Neural progenitor cell (in vitro differentiated cells): Measurements from ENCODE around the gene TAPT1. TPM values are rescaled to one million over a fixed set of nuclear protein-coding genes. Genes with fewer than 3 reads are reported as not detected.
A peak's percentile ranks its signal among the peaks of the same experiment; 100 is the strongest.
"Not testable (repeated sequence)": the region's sequence is repeated elsewhere in the genome, so short reads cannot be mapped to it uniquely, and the experiment has no call there.

Experiments
- DNase-seq: peaks from one replicate; pipeline ENCODE4 v3.0.0-alpha.2; 2016; ENCODE audit warnings: low spot score
- H2AFZ ChIP-seq: fragments of 200-600 bp; sonication (generic); replicated peaks from 2 replicates; pipeline ENCODE4 v1.6.1; 2016; ENCODE audit warnings: antibody characterized with exemption
- H3F3A ChIP-seq: fragments of 200-600 bp; sonication (generic); 2 replicates; pipeline ENCODE4 v1.6.1; 2016; ENCODE audit warnings: antibody characterized with exemption, low read depth
- H3K27ac ChIP-seq: fragments of 200-600 bp; sonication (generic); 2 replicates; pipeline ENCODE4 v1.5.1; 2016; ENCODE audit warnings: mild to moderate bottlenecking
- H3K27me3 ChIP-seq: fragments of 200-600 bp; sonication (generic); 2 replicates; pipeline ENCODE4 v1.6.1; 2016; ENCODE audit warnings: mild to moderate bottlenecking, moderate library complexity
- H3K36me3 ChIP-seq: fragments of 200-600 bp; sonication (generic); 2 replicates; pipeline ENCODE4 v1.5.1; 2016
- H3K4me1 ChIP-seq: fragments of 200-600 bp; sonication (generic); 2 replicates; pipeline ENCODE4 v1.6.1; 2016; ENCODE audit warnings: mixed run types
- H3K4me2 ChIP-seq: fragments of 200-600 bp; sonication (generic); 2 replicates; pipeline ENCODE4 v1.6.1; 2016
- H3K4me3 ChIP-seq: fragments of 200-600 bp; sonication (generic); 2 replicates; pipeline ENCODE4 v1.5.1; 2016
- H3K79me2 ChIP-seq: fragments of 200-600 bp; sonication (generic); 2 replicates; pipeline ENCODE4 v1.6.1; 2016; ENCODE audit warnings: low read depth
- H3K9ac ChIP-seq: fragments of 200-600 bp; sonication (generic); 2 replicates; pipeline ENCODE4 v1.6.1; 2016
- H3K9me3 ChIP-seq: fragments of 200-600 bp; sonication (generic); 2 replicates; pipeline ENCODE4 v1.5.1; 2016; ENCODE audit warnings: low read depth
- H4K20me1 ChIP-seq: fragments of 200-600 bp; sonication (generic); 2 replicates; pipeline ENCODE4 v1.6.1; 2016; ENCODE audit warnings: low read depth
- H3K27ac Mint-ChIP-seq: 3 replicates; pipeline ENCODE4 v1.8.0; 2021; ENCODE audit warnings: mixed read lengths
- H3K27me3 Mint-ChIP-seq: 2 replicates; pipeline ENCODE4 v1.8.0; 2022; ENCODE audit warnings: low read depth, mild to moderate bottlenecking, inconsistent platforms, moderate library complexity, mixed read lengths; ENCODE audit not compliant: insufficient read depth
- H3K36me3 Mint-ChIP-seq: 3 replicates; pipeline ENCODE4 v1.8.0; 2021; ENCODE audit warnings: mixed read lengths
- H3K4me1 Mint-ChIP-seq: 3 replicates; pipeline ENCODE4 v1.8.0; 2021; ENCODE audit warnings: mixed read lengths
- H3K4me3 Mint-ChIP-seq: 3 replicates; pipeline ENCODE4 v1.8.0; 2021; ENCODE audit warnings: mild to moderate bottlenecking, moderate library complexity, mixed read lengths
- H3K9me3 Mint-ChIP-seq: 3 replicates; pipeline ENCODE4 v1.8.0; 2020; ENCODE audit warnings: mixed read lengths
- EZH2 ChIP-seq: fragments of 200-600 bp; sonication (generic); IDR thresholded peaks from 2 replicates; pipeline ENCODE4 v1.6.1; 2017; ENCODE audit warnings: antibody characterized with exemption, mild to moderate bottlenecking, moderate library complexity
- EZH2phosphoT487 ChIP-seq: fragments of 200-600 bp; sonication (generic); IDR thresholded peaks from 2 replicates; pipeline ENCODE4 v1.6.1; 2017; ENCODE audit warnings: antibody characterized with exemption
- total RNA-seq: library from RNA; depleted of rRNA; stranded (reverse); fragments of >200 nt; gene quantifications from 2 replicates; pipeline ENCODE4 v1.2.3, GENCODE V29; 2015; ENCODE audit warnings: low replicate concordance
- TF ChIP-seq, protein P1 (sequence below): fragments of 200-600 bp; sonication (generic); IDR thresholded peaks from 2 replicates; pipeline ENCODE4 v1.5.1; 2017; ENCODE audit warnings: antibody characterized with exemption, mild to moderate bottlenecking

TAPT1 gene
- total RNA-seq, 1 donor from 2014 or later: 18.9 TPM

- no peaks in the 10 kb centered on the region for H3K27me3 ChIP-seq
- no peaks in the 10 kb centered on the region for H3K9me3 Mint-ChIP-seq
- H3K27ac Mint-ChIP-seq: no peak overlapping the region
- TF ChIP-seq, protein P1, sequence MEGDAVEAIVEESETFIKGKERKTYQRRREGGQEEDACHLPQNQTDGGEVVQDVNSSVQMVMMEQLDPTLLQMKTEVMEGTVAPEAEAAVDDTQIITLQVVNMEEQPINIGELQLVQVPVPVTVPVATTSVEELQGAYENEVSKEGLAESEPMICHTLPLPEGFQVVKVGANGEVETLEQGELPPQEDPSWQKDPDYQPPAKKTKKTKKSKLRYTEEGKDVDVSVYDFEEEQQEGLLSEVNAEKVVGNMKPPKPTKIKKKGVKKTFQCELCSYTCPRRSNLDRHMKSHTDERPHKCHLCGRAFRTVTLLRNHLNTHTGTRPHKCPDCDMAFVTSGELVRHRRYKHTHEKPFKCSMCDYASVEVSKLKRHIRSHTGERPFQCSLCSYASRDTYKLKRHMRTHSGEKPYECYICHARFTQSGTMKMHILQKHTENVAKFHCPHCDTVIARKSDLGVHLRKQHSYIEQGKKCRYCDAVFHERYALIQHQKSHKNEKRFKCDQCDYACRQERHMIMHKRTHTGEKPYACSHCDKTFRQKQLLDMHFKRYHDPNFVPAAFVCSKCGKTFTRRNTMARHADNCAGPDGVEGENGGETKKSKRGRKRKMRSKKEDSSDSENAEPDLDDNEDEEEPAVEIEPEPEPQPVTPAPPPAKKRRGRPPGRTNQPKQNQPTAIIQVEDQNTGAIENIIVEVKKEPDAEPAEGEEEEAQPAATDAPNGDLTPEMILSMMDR: peak; percentile 58
- no peak for TF ChIP-seq EZH2phosphoT487
- no peaks in the 10 kb centered on the region for H3K79me2 ChIP-seq
- no peaks in the 10 kb centered on the region for H3K36me3 ChIP-seq
- no peaks in the 10 kb centered on the region for H3K36me3 Mint-ChIP-seq
- H4K20me1 ChIP-seq: no peaks in the 10 kb centered on the region
- H2AFZ ChIP-seq: no peak overlapping the region
- no peak overlapping the region for H3K27ac ChIP-seq
- H3K4me3 ChIP-seq: no peak overlapping the region
- H3K4me2 ChIP-seq: peak overlapping the region; percentile 45
- H3K9me3 ChIP-seq: no peaks in the 10 kb centered on the region
- H3K4me1 ChIP-seq: peaks cover 12% of the 10 kb centered on the region
- H3K4me1 Mint-ChIP-seq: peaks cover 12% of the 10 kb centered on the region
- H3K9ac ChIP-seq: no peak overlapping the region
- DNase-seq: peak; percentile 76
- peaks cover 8% of the 10 kb centered on the region for H3F3A ChIP-seq
- H3K27me3 Mint-ChIP-seq: no peaks in the 10 kb centered on the region
- H3K4me3 Mint-ChIP-seq: no peak overlapping the region
Observed at GRCh38 chr4:16196482-16197393, 29.5 kb downstream of the TAPT1 start.

DNA sequence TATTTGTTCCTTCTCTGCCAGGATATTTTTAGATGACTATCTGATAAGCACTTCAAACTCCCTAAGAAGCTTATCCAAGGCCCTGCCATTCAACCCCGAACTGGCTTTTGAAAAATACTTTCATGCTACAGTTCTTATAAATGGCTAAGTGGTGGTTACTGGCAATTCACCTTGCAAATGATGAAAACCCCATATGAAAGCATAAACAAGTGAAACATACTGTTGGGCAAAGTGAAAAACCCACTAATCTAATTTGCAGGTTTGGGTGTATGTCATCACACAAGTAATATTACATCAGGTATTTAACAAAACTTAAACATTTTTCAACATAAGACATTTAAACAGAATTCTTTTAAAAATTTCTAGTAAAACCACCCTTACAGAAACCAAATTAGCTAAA, 31.1 kb downstream of the TAPT1 start:
- TF ChIP-seq EZH2 (no peak), EZH2phosphoT487 (no peak)
- TF ChIP-seq, protein P1: no peak
- H3K4me1 Mint-ChIP-seq: peaks cover 12% of the 10 kb centered on the region
- H3K4me2 ChIP-seq: no peak overlapping the region
- peaks cover 3% of the 10 kb centered on the region for H3K36me3 Mint-ChIP-seq
- no peaks in the 10 kb centered on the region for H3K9me3 Mint-ChIP-seq
- H3K36me3 ChIP-seq: no peaks in the 10 kb centered on the region
- peaks cover 2% of the 10 kb centered on the region for H3K27me3 Mint-ChIP-seq
- H3K9ac ChIP-seq: no peak overlapping the region
- H3K9me3 ChIP-seq: no peaks in the 10 kb centered on the region
- no peak overlapping the region for H3K4me3 ChIP-seq
- H3K27ac Mint-ChIP-seq: no peak overlapping the region
- peaks cover 8% of the 10 kb centered on the region for H3F3A ChIP-seq
- no peak overlapping the region for H3K4me3 Mint-ChIP-seq
- H3K79me2 ChIP-seq: no peaks in the 10 kb centered on the region
- no peaks in the 10 kb centered on the region for H4K20me1 ChIP-seq
- DNase-seq: no peak
- no peak overlapping the region for H2AFZ ChIP-seq
- peaks cover 12% of the 10 kb centered on the region for H3K4me1 ChIP-seq
- H3K27me3 ChIP-seq: no peaks in the 10 kb centered on the region
- H3K27ac ChIP-seq: no peak overlapping the region

DNA sequence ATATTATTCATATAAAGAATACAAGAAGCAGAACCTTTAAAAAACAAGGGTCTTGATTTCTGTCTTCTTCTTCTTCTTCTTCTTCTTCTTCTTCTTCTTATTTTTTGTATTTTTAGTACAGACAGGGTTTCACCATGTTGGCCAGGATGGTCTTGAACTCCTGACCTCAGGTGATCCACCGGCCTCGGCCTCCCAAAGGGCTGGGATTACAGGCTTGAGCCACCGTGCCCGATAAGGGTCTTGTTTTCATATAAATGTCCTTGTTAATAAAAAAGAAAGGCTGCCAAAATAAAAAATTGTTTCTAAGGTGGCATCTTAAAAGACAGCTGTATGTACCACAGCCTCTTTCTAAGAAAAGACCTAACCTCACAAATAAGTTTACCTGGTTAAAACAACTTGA, 31.5 kb downstream of the TAPT1 start:
- H3K9me3 Mint-ChIP-seq, H3K36me3 ChIP-seq, DNase-seq, H3K36me3 Mint-ChIP-seq, H3K9ac ChIP-seq, H3K27me3 Mint-ChIP-seq, H2AFZ ChIP-seq, H3K79me2 ChIP-seq, H3K4me2 ChIP-seq, H3K4me3 ChIP-seq, H3K27ac ChIP-seq, H3F3A ChIP-seq, H3K27me3 ChIP-seq, H3K27ac Mint-ChIP-seq, H4K20me1 ChIP-seq, H3K4me3 Mint-ChIP-seq, H3K9me3 ChIP-seq: not testable (repeated sequence)
- H3K4me1 Mint-ChIP-seq: peaks cover 12% of the 10 kb centered on the region
- peaks cover 12% of the 10 kb centered on the region for H3K4me1 ChIP-seq

DNA sequence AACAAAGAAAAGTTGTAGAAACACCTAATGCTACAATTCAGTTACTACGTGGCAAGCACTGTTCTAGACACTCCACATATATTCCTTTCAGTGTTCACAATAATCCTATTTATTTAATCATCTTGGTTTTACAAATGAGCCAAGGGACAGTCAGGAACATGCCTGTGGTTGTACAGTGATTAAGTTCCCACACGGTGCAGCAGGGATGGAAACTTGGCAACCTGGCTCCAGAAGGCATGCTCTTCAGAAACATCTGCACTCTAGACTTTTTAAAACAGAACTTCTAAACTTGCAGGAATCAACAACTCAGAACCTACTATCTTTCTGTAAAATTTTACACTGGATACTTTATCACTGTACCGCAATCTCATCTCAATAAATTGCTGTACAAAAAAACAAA, 32.1 kb downstream of the TAPT1 start:
- H3K4me1 Mint-ChIP-seq: peaks cover 12% of the 10 kb centered on the region
- peaks cover 12% of the 10 kb centered on the region for H3K4me1 ChIP-seq
- TF ChIP-seq EZH2 (no peak), EZH2phosphoT487 (no peak)
- TF ChIP-seq, protein P1: no peak

More for the DNA sequence above, 32.1 kb downstream of the TAPT1 start:
- Mint-ChIP-seq H3K4me3 (no peak overlapping the region), H3K9me3 (no peaks in the 10 kb centered on the region), H3K36me3 (peaks cover 7% of the 10 kb centered on the region), H3K27me3 (peaks cover 2% of the 10 kb centered on the region), H3K27ac (no peak overlapping the region)
- Histone ChIP-seq H2AFZ (no peak overlapping the region), H3K4me2 (no peak overlapping the region), H3F3A (peaks cover 8% of the 10 kb centered on the region), H4K20me1 (no peaks in the 10 kb centered on the region), H3K9me3 (no peaks in the 10 kb centered on the region), H3K36me3 (no peaks in the 10 kb centered on the region), H3K27me3 (no peaks in the 10 kb centered on the region), H3K4me3 (no peak overlapping the region), H3K27ac (no peak overlapping the region), H3K79me2 (no peaks in the 10 kb centered on the region), H3K9ac (no peak overlapping the region)
- DNase-seq: no peak
